BE2C (cell line): ENCODE data around the gene MAN1C1.
A peak's percentile ranks its signal among the peaks of the same experiment; 100 is the strongest.
"Not testable (repeated sequence)": the region's sequence is repeated elsewhere in the genome, so short reads cannot be mapped to it uniquely, and the experiment has no call there.

ENCODE experiments used
- DNase-seq: peaks from one replicate; pipeline ENCODE4 v3.0.0-alpha.2; 2020
- H3K27me3 ChIP-seq: fragments of 250-450 bp; sonication (Bioruptor Pico); 2 replicates; pipeline ENCODE4 v1.5.1; 2020; ENCODE audit warnings: mild to moderate bottlenecking
- H3K36me3 ChIP-seq: fragments of 250-450 bp; sonication (Bioruptor Pico); 2 replicates; pipeline ENCODE4 v1.5.1; 2020; ENCODE audit warnings: mild to moderate bottlenecking
- H3K4me1 ChIP-seq: fragments of 250-450 bp; sonication (Bioruptor Pico); 2 replicates; pipeline ENCODE4 v1.5.1; 2020
- H3K4me3 ChIP-seq: 2 replicates; pipeline ENCODE4 v1.5.1; 2011; ENCODE audit warnings: low read depth, low read length
- H3K9me3 ChIP-seq: fragments of 250-450 bp; sonication (Bioruptor Pico); 2 replicates; pipeline ENCODE4 v1.5.1; 2020
- CTCF ChIP-seq: IDR thresholded peaks from 2 replicates; pipeline ENCODE4 v1.5.1; 2012; ENCODE audit warnings: mild to moderate bottlenecking, low read depth, low read length

MAN1C1 gene

GRCh38 chr1:25697435-25698217 is 81.0 kb downstream of the MAN1C1 start:
- H3K9me3 ChIP-seq, result no peaks in the 10 kb centered on the region
- no peaks in the 10 kb centered on the region for H3K36me3 ChIP-seq
- no peak overlapping the region for H3K4me3 ChIP-seq
- TF ChIP-seq CTCF, result no peak
- H3K4me1 ChIP-seq, result peaks cover 11% of the 10 kb centered on the region
- H3K27me3 ChIP-seq, result no peaks in the 10 kb centered on the region
- no peak for DNase-seq

GRCh38 chr1:25698252-25698651 is 81.7 kb downstream of the MAN1C1 start:
- Histone ChIP-seq H3K4me3 (no peak overlapping the region), H3K36me3 (no peaks in the 10 kb centered on the region), H3K27me3 (no peaks in the 10 kb centered on the region), H3K4me1 (peaks cover 11% of the 10 kb centered on the region), H3K9me3 (no peaks in the 10 kb centered on the region)
- TF ChIP-seq CTCF, result no peak
- no peak for DNase-seq

GRCh38 chr1:25699059-25699458 is 82.5 kb downstream of the MAN1C1 start:
- H3K27me3 ChIP-seq, H3K36me3 ChIP-seq, H3K9me3 ChIP-seq, DNase-seq, H3K4me3 ChIP-seq: not testable (repeated sequence)
- peaks cover 15% of the 10 kb centered on the region for H3K4me1 ChIP-seq

GRCh38 chr1:25699500-25700143 is 83.0 kb downstream of the MAN1C1 start:
- no peak overlapping the region for H3K4me3 ChIP-seq
- no peak for TF ChIP-seq CTCF
- H3K9me3 ChIP-seq, result no peaks in the 10 kb centered on the region
- no peaks in the 10 kb centered on the region for H3K36me3 ChIP-seq
- peak; percentile 38 for DNase-seq
- H3K27me3 ChIP-seq, result no peaks in the 10 kb centered on the region
- H3K4me1 ChIP-seq, result peaks cover 20% of the 10 kb centered on the region

GRCh38 chr1:25700144-25700523 is 83.5 kb downstream of the MAN1C1 start:
- Histone ChIP-seq H3K9me3 (no peaks in the 10 kb centered on the region), H3K27me3 (no peaks in the 10 kb centered on the region), H3K36me3 (no peaks in the 10 kb centered on the region), H3K4me3 (no peak overlapping the region), H3K4me1 (peaks cover 22% of the 10 kb centered on the region)
- TF ChIP-seq CTCF, result no peak
- no peak for DNase-seq

- H3K4me3 ChIP-seq, result no peak overlapping the region
- peaks cover 22% of the 10 kb centered on the region for H3K4me1 ChIP-seq
- H3K9me3 ChIP-seq, result no peaks in the 10 kb centered on the region
- peak; percentile 36 for DNase-seq
- no peaks in the 10 kb centered on the region for H3K27me3 ChIP-seq
- TF ChIP-seq CTCF, result peak; percentile 18
- H3K36me3 ChIP-seq, result no peaks in the 10 kb centered on the region
Observed at GRCh38 chr1:25700626-25701025, 84.0 kb downstream of the MAN1C1 start.
